Right lobe of liver (tissue), 6 donors: ENCODE measurements around the gene VRK3. TPM values are rescaled to one million over a fixed set of nuclear protein-coding genes. Genes with fewer than 3 reads are reported as not detected.

ENCODE experiments used
- ATAC-seq, 4 donors: fragments of 200-7000 bp; cut with Tn5 transposase; one replicate each; pipeline ENCODE4 v1.9.1; 2020; ENCODE audit warnings: mild to moderate bottlenecking in 4 of 4, moderate library complexity in 4 of 4
- DNase-seq, 3 donors: peaks; one replicate each; pipeline ENCODE4 v3.0.0-alpha.2; 2020
- H3K27ac ChIP-seq, 3 donors: fragments of 200-600 bp; one replicate each; pipeline ENCODE4 v1.8.0; 2022
- H3K27me3 ChIP-seq, 2 donors: fragments of 200-600 bp; one replicate each; pipeline ENCODE4 v1.8.0; 2022
- H3K36me3 ChIP-seq, 4 donors: fragments of 200-600 bp; sonication (generic) in 1 of 4; one replicate each; pipeline versions ENCODE4 v1.5.1 to v1.8.0; 2017 to 2022; ENCODE audit warnings: control low read depth in 1 of 4
- H3K4me1 ChIP-seq, 4 donors: fragments of 200-600 bp; sonication (generic) in 1 of 4; one replicate each; pipeline versions ENCODE4 v1.5.1 to v1.8.0; 2017 to 2022; ENCODE audit warnings: control low read depth in 1 of 4
- H3K4me3 ChIP-seq, 3 donors: fragments of 200-600 bp; one replicate each; pipeline ENCODE4 v1.8.0; 2022
- H3K9me3 ChIP-seq, 4 donors: fragments of 200-600 bp; sonication (generic) in 1 of 4; one replicate each; pipeline versions ENCODE4 v1.5.1 to v1.8.0; 2017 to 2022; ENCODE audit warnings: control low read depth in 1 of 4
- POLR2A ChIP-seq: fragments of 450-650 bp; IDR thresholded peaks from one replicate; pipeline ENCODE4 v1.6.1; 2017; ENCODE audit warnings: antibody characterized with exemption, mild to moderate bottlenecking
- WGBS: methylation state at CpG from one replicate; pipeline ENCODE4 v1.1.6; 2018; ENCODE audit warnings: low coverage, low lambda C conversion rate; ENCODE audit not compliant: insufficient coverage; ENCODE audit errors: missing lambda C conversion rate; 5-methylcytosine and 5-hydroxymethylcytosine counted together
- intact Hi-C, 2 donors: fragments of 100-400 bp; cut with DNase I; formaldehyde crosslinking; loops; one replicate each; pipeline versions ENCODE4 v1.11.2 to v1.14.1; 2022
- total RNA-seq, 6 experiments: library from RNA; depleted of rRNA in 2 of 6; stranded (reverse); fragments of >200 nt in 2 of 6; fragmentation: NEBNext Ultra II Directional in 3 of 6; extraction: Animal tissue kit (Norgen Biotek cat#: 25700) in 3 of 6; gene quantifications; one replicate each; pipeline versions ENCODE4 v1.1.0 to v1.2.4, GENCODE V29; 2016 to 2023
- TF ChIP-seq, protein P1 (sequence below), 4 donors: fragments of 200-600 bp in 3 of 4; fragments of 450-650 bp in 1 of 4; IDR thresholded peaks; one replicate each; pipeline versions ENCODE4 v1.5.1 to v1.8.0; 2016 to 2022; ENCODE audit warnings: antibody characterized with exemption in 4 of 4, mild to moderate bottlenecking in 2 of 4
- donor health status: DM: no; HTN: yes; CAD: no.
- donor health status: DM: no; HTN: no; CAD: no.
- donor health status: DM: no; HTN: no; CAD: no.
- donor health status: DM: no; HTN: yes; CAD: no.
- donor health status: DM: no; HTN: yes; CAD: no.

VRK3 gene
- total RNA-seq, 6 experiments from 2014 or later, result 29.6 to 44.2 (median 33.0) TPM

DNA sequence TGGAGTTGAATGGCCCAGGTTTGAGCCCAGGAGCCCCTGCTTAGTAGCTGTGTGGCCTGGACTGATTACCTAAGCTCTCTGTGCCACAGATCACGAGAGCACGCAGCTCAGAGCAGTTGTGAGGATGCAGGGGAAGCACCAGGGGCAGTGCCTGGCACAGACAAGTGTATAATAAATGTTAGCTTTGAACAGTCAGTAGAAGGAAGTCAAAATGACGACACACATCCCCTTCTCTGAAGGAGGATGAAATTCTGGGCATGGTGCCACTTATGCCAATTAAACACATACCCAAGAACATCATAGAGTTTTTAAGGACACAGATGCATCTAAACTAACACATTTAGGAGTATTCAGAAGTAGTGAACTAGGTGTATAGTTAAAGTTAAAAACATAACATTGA is 39.3 kb downstream of the VRK3 start:
- Histone ChIP-seq H3K4me1 (no peaks in the 10 kb centered on the region), H3K4me3 (no peak overlapping the region), H3K9me3 (no peaks in the 10 kb centered on the region), H3K36me3 (peaks cover 0 to 38% (median 6%) of the 10 kb centered on the region in 4 donors), H3K27me3 (no peaks in the 10 kb centered on the region), H3K27ac (no peak overlapping the region)
- DNase-seq, result no peak
- intact Hi-C loops, result no loop called here
- no peak for ATAC-seq
- TF ChIP-seq, protein P1, sequence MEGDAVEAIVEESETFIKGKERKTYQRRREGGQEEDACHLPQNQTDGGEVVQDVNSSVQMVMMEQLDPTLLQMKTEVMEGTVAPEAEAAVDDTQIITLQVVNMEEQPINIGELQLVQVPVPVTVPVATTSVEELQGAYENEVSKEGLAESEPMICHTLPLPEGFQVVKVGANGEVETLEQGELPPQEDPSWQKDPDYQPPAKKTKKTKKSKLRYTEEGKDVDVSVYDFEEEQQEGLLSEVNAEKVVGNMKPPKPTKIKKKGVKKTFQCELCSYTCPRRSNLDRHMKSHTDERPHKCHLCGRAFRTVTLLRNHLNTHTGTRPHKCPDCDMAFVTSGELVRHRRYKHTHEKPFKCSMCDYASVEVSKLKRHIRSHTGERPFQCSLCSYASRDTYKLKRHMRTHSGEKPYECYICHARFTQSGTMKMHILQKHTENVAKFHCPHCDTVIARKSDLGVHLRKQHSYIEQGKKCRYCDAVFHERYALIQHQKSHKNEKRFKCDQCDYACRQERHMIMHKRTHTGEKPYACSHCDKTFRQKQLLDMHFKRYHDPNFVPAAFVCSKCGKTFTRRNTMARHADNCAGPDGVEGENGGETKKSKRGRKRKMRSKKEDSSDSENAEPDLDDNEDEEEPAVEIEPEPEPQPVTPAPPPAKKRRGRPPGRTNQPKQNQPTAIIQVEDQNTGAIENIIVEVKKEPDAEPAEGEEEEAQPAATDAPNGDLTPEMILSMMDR (IDR thresholded peaks at IDR 0.05), result no peak
- TF ChIP-seq POLR2A, result no peak
- WGBS, result 37% methylated on average over 3 of the region's 3 CpGs

DNA sequence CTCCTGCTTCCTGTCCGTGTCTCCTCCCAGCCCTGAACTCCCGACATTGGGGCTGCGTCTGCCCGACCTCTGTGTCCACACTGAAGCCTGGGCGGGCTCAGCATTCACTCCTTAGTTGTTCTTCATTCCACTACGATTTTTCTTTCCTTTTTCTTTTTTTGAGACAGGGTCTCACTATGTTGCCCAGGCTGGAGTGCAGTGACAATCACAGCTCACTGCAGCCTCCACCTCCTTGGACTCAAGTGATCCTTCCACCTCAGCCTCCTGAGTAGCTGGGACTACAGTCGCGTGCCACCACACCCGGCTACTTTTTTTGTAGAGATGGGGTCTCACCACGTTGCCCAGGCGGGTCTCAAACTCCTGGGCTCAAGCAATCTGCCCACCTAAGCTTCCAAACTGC is 40.7 kb downstream of the VRK3 start:
- peaks cover 0 to 32% (median 6%) of the 10 kb centered on the region in 4 donors for H3K36me3 ChIP-seq
- H3K9me3 ChIP-seq, result no peaks in the 10 kb centered on the region
- intact Hi-C loops, result no loop called here
- H3K27me3 ChIP-seq, result no peaks in the 10 kb centered on the region
- H3K27ac ChIP-seq, result no peak overlapping the region
- no peak for TF ChIP-seq POLR2A
- TF ChIP-seq, protein P1 (IDR thresholded peaks at IDR 0.05), result no peak
- DNase-seq (no peak), ATAC-seq (no peak)
- H3K4me3 ChIP-seq, result no peak overlapping the region
- WGBS, result 75% methylated on average over 11 of the region's 11 CpGs
- no peaks in the 10 kb centered on the region for H3K4me1 ChIP-seq

DNA sequence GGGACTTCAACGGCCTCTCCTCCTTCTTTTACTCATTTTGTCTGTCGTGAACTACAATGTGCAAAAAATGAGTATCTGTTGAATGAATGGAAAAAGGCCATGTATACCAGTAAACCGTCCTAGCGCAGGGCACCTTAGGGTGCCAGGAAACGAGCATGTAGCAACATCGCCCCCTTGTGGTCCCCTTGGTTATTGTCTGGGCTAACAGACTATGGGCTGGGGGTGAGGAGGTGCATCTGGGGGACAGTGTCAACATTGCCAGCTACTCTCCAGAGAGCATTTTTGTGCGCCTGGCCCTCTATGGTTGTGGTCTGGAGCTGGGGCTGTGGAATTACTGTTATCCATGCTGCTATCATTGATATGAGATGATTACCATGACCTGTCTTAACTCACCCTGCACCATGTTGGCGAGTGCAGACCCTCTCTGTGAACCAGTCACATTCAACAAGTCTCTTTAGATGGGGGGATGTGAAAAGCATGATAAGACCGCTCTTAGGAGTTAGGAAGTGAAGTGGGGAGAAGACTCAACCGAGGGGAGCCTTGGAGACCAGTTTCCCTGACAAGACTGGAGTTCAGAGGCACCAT is 41.4 kb downstream of the VRK3 start:
- DNase-seq, result peak in 2 of 3 donors; percentile 66 to 67
- WGBS, result 35% methylated on average over 8 of the region's 10 CpGs
- Histone ChIP-seq H3K27me3 (no peaks in the 10 kb centered on the region), H3K9me3 (no peaks in the 10 kb centered on the region), H3K27ac (no peak overlapping the region), H3K4me3 (no peak overlapping the region), H3K4me1 (no peaks in the 10 kb centered on the region), H3K36me3 (peaks cover 0 to 25% (median 6%) of the 10 kb centered on the region in 4 donors)
- peak; percentile 70 to 80 (median 74) for ATAC-seq
- intact Hi-C loops, result no loop called here
- TF ChIP-seq, protein P1 (IDR thresholded peaks at IDR 0.05), result peak; percentile 84 to 86 (median 86)
- no peak for TF ChIP-seq POLR2A

DNA sequence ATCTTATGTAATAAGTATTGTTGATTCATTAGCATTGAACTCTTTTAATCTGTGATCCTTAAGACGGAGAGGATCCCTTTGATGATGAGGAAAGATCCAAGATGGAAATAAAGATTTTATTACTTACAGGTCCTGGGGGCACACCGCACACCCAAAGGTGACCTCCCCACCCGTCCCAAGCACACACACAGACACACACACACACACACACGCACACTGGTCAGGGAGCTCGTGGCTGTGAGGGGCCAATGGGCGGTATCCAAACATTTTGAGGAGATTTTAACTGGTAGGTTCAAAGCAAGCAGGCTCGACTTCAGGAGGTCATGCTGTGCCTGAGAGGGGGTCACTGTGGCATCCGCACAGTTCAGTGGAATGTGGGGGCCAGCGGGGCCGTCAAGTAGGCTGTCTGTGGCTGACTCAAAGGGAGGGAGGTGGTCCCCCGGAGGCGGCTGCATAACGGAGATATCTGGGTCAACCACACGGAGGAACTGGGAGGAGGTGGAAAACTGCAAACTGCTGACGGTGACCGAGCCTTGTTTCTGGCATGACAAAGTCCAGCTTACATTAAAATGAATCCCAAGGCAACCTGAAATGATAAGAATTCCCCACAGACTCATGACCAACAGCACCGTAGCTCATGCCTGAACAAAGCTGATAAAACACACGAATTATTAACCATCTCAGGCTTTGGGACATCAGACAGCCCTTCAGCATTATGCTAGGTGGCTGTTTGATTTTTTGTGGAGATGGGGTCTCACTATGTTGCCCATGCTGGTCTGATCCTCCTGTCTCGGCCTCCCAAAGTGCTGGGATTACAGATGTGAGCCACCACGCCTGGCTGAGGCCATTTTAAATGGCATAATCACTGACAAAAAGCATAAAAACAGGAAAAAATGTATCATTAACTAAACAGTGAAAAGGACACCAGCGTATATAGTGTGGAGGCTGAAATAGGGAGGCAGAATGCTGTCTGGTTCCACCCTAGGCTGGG is 43.3 kb downstream of the VRK3 start:
- peaks cover 0 to 17% (median 4%) of the 10 kb centered on the region in 4 donors for H3K36me3 ChIP-seq
- intact Hi-C loops, result no loop called here
- no peak overlapping the region for H3K4me3 ChIP-seq
- DNase-seq, result no peak
- H3K27ac ChIP-seq, result no peak overlapping the region
- no peaks in the 10 kb centered on the region for H3K27me3 ChIP-seq
- 89% methylated on average over 14 of the region's 21 CpGs for WGBS
- TF ChIP-seq, protein P1 (IDR thresholded peaks at IDR 0.05), result no peak
- no peak for TF ChIP-seq POLR2A
- H3K9me3 ChIP-seq, result no peaks in the 10 kb centered on the region
- H3K4me1 ChIP-seq, result no peaks in the 10 kb centered on the region
- ATAC-seq, result peak in 1 of 4 donors; percentile 9
